ENCODE measurements around the gene CCDC183.

DNA sequence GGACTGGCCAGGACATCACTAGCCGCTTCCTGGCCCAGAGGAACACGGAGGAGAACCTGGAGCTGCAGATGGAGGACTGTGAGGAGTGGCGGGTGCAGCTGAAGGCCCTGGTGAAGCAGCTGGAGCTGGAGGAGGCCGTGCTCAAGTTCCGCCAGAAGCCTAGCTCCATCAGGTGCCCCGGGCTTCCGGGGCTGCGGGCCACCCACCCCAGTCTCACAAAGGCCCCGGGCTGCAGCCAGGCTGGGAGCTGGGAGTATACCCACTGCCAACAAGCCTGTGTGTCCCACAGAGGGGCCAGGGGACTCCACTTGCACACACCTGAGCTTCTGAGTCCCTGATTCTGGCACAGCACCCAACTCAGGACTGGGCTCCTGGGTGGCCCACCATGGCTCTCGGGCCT lies 9.9 kb downstream of the CCDC183 start:
- TF ChIP-seq CTCF (optimal IDR thresholded peaks at IDR 0.05 in 1 of 3, IDR thresholded peaks at IDR 0.05 in 1 of 3, conservative IDR thresholded peaks at IDR 0.05 in 1 of 3; ENCODE audit: extremely low read depth in 1 of 3, insufficient read depth in 2 of 3, low read length in 3 of 3), result no peak
- TF ChIP-seq EZH2 (IDR thresholded peaks at IDR 0.05; ENCODE audit: low read length), result no peak
